Stimulated activated naive CD8-positive, alpha-beta T cell treated with anti-CD3 and anti-CD28 coated beads, Interleukin-15, amount 100 ng/mL, for 72 hours (primary cell): ENCODE results near the gene CLPX.
"Not testable (repeated sequence)": the region's sequence is repeated elsewhere in the genome, so short reads cannot be mapped to it uniquely, and the experiment has no call there.

Experiments
- ATAC-seq: fragments of 150-1000 bp; cut with Tn5 transposase; 2 replicates; pipeline ENCODE4 v1.10.0; 2021; ENCODE audit warnings: mild to moderate bottlenecking, moderate library complexity
- DNase-seq, 2 donors: peaks; one replicate each; pipeline ENCODE4 v3.0.0; 2021 to 2022
- H3K27ac Mint-ChIP-seq, 2 donors: one replicate each; pipeline ENCODE4 v1.8.0; 2022; ENCODE audit warnings: mild to moderate bottlenecking in 2 of 2, mixed read lengths in 2 of 2, moderate library complexity in 2 of 2
- H3K27me3 Mint-ChIP-seq: one replicate; pipeline ENCODE4 v1.8.0; 2022; ENCODE audit warnings: mixed read lengths
- H3K4me1 Mint-ChIP-seq: one replicate; pipeline ENCODE4 v1.8.0; 2022; ENCODE audit warnings: mild to moderate bottlenecking, mixed read lengths
- H3K4me3 Mint-ChIP-seq, 2 donors: one replicate each; pipeline ENCODE4 v1.8.0; 2022; ENCODE audit warnings: mild to moderate bottlenecking in 2 of 2, mixed read lengths in 2 of 2, moderate library complexity in 1 of 2
- H3K9me3 Mint-ChIP-seq, 2 donors: one replicate each; pipeline ENCODE4 v1.8.0; 2022; ENCODE audit warnings: mixed read lengths in 2 of 2

Gene CLPX

DNA sequence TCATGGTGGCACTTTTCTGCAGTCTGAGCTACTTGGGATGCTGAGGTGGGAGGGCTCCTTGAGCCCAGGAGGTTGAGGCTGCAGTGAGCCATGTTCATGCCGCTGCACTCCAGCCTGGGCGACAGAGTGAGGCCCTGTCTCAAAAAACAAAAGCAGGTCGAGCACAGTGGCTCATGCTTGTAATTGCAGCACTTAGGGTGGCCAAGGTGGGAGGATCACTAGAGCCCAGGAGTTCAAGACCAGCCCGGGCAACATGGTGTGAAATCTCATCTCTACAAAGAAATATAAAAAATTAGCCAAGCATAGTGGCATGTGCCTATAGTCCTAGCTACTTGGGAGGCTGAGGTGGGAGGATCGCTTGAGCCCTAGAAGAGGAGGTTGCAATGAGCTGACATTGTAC is 80.1 kb downstream of the CLPX start:
- Mint-ChIP-seq H3K4me1 (peaks cover 12% of the 10 kb centered on the region), H3K4me3 (no peak overlapping the region), H3K27me3 (no peaks in the 10 kb centered on the region), H3K27ac (no peak overlapping the region), H3K9me3 (no peaks in the 10 kb centered on the region)
- DNase-seq (no peak), ATAC-seq (no peak)

DNA sequence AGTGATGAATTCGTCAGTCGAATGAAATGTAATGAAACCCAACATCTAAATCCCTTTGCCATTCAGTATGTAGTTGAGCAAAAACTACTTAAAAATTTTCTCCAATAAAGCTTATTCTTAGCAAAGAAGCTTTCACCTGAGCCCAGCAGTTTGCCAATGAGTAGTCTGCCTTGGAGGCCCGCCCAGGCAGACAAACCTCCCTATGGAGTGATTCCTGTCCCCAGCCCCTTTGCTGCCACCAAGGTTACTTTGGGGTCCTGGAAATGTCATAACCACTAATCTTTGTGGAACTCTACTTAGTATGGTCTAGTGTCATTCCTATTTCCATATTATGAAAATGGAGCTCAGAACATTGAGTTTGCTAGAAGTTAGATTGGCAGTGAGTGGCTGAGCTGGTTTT is 82.2 kb downstream of the CLPX start:
- peaks cover 12% of the 10 kb centered on the region for H3K4me1 Mint-ChIP-seq
- DNase-seq = no peak

DNA sequence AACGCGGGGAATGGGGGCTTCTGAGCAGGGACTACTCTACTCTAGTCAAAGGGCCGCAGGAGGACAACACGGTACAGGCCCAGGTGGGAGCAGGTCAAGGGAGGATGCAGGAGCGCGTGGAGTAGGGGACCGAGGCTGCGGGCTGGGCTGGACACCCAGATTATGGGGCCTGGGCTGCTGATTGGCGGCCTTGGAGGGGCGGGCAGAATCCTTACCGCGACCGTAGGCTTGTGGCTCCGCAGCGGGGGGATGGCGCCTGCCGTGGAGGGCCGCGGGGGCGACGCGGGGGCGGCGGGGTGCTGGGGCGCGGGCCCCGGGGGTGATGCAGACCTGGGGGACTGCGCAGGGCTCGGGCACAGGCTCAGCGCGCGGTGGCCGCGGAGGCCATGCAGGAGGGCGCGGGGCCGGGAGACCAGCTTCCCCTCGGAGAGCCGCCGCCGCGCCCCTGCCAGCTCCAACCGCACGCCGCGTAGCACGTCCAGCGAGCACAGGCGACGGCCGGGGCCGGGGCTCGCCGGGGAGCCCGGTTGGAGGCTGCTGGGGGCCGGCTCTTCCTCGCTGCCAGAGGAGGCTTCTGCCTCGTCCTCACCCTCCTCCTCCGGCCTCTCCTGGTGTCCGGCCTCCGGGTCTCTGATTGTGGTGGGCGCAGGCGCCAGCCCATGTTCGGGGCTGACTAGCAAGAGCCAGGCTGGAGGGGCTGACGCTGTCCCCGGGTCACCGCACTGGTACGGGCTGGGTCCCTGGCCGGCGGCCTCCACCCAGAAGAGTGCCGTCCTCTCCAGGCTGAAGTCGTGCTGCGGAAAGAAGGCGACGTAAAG is 83.0 kb downstream of the CLPX start:
- Mint-ChIP-seq H3K4me3 (no peak overlapping the region), H3K9me3 (no peaks in the 10 kb centered on the region), H3K4me1 (peaks cover 12% of the 10 kb centered on the region), H3K27ac (no peak overlapping the region), H3K27me3 (no peaks in the 10 kb centered on the region)
- ATAC-seq = peak; percentile 80
- DNase-seq = no peak

More for the DNA sequence above, 82.2 kb downstream of the CLPX start:
- no peak for ATAC-seq
- Mint-ChIP-seq H3K9me3 (no peaks in the 10 kb centered on the region), H3K27me3 (no peaks in the 10 kb centered on the region), H3K4me3 (no peak overlapping the region), H3K27ac (peak overlapping the region in 1 of 2 donors; percentile 33)

DNA sequence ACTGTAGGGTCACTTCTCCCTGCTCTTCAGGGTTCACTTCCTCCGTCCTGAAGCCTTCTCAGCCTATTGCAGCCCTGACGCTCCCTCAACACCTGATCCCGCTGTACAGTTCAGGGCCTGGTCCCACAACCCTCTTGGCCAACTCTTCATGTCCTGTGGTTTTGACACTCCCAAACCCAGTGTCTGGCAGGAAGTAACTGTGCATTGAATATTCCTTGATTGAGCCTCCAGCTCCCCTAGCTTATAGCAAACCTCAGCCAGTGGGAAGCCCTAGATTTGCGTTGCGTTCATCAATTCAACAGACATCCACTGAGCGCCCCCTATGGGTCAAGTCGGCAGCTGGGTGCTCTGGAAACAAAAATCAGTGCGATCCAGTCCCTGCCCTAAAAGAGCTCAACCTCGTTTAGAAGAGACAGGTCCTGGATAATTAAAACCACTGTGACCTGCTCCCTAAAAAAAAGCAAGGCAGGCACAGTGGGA is 83.7 kb downstream of the CLPX start:
- Mint-ChIP-seq H3K27ac (no peak overlapping the region), H3K4me3 (no peak overlapping the region), H3K4me1 (peaks cover 12% of the 10 kb centered on the region), H3K9me3 (no peaks in the 10 kb centered on the region), H3K27me3 (no peaks in the 10 kb centered on the region)
- ATAC-seq (no peak), DNase-seq (peak; percentile 37 to 44)

DNA sequence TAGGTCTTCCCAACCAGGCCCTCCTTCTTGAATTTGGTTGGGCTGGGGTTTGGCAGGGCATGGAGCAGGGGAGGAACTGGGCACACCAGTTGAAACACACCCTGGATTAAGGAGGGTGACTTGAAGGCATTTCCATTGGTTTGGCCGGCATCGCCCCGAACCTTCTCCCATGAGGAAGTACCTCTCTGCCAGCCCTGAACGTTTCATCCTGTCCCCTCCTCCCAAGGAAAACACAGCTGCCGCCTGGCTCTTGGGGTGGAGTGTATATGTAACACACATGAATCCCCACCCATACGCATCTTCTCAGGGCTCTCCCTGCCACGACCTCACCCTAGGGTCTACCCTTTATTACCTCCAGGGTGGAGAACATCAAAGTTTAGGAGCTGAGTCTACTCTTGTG is 84.7 kb downstream of the CLPX start:
- Mint-ChIP-seq H3K9me3 (no peaks in the 10 kb centered on the region), H3K4me3 (no peak overlapping the region), H3K4me1 (peaks cover 6% of the 10 kb centered on the region), H3K27ac (no peak overlapping the region), H3K27me3 (no peaks in the 10 kb centered on the region)
- DNase-seq (no peak), ATAC-seq (no peak)

DNA sequence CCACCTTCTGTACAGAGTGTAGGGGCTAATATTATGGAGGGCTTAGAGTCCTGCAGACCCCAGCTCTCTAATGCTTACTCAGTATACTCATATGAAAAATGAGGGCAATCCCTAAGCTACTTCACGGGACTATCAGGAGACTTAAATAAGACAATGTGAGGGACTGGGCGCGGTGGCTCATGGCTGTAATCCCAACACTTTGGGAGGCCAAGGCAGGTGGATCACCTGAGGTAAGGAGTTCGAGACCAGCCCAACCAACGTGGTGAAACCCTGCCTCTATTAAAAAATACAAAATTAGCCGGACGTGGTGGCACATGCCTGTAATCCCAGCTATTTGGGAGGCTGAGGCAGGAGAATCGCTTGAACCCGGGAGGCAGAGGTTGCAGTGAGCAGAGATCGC is 85.3 kb downstream of the CLPX start:
- not testable (repeated sequence) for H3K9me3 Mint-ChIP-seq, H3K4me1 Mint-ChIP-seq, H3K27ac Mint-ChIP-seq, DNase-seq, H3K4me3 Mint-ChIP-seq, H3K27me3 Mint-ChIP-seq, ATAC-seq

DNA sequence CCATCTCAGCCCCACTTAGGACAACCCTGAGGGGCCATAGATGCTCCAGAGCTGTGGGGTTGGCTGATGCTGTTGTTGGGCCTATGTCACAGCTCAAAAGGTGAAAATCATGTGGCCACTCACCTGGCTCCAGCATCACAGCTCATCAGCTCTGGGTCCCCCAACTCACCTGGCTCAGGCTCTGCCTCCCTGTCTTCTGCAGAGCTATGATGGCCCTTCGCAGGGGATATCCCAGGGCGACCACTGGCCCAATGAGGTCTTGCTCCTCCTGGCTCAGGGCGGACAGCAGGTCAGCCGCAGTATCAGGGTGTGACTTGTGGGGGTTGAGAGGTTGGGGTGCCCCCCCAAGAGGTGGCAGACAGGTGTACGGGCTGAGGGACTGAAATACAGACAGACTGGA is 85.8 kb downstream of the CLPX start:
- Mint-ChIP-seq H3K4me1 (peaks cover 6% of the 10 kb centered on the region), H3K4me3 (no peak overlapping the region), H3K9me3 (no peaks in the 10 kb centered on the region), H3K27me3 (no peaks in the 10 kb centered on the region), H3K27ac (no peak overlapping the region)
- ATAC-seq (no peak), DNase-seq (no peak)
